ENCODE data around the gene CEP20. TPM values are rescaled to one million over a fixed set of nuclear protein-coding genes. Genes with fewer than 3 reads are reported as not detected.
"Not testable (repeated sequence)": the region's sequence is repeated elsewhere in the genome, so short reads cannot be mapped to it uniquely, and the experiment has no call there.

CEP20 gene, protein sequence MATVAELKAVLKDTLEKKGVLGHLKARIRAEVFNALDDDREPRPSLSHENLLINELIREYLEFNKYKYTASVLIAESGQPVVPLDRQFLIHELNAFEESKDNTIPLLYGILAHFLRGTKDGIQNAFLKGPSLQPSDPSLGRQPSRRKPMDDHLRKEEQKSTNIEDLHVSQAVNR
- 10 to 100 TPM; 23.2 to 26.8 (median 26.4) TPM for total RNA-seq
- long read RNA-seq, donor 1, transcript FOPNL-201 (5 exons, 2,275 nt), result major isoform, 25 of 34 reads
- long read RNA-seq, donor 1, partial matches to known transcripts, result 0 of 34 reads
- long read RNA-seq, donor 1, other reads (novel, unspliced or antisense), result 6 of 34 reads
- long read RNA-seq, donor 2, transcript FOPNL-201 (5 exons, 2,275 nt), result major isoform, 15 of 19 reads
- long read RNA-seq, donor 2, partial matches to known transcripts, result 2 of 19 reads
- long read RNA-seq, donor 2, other reads (novel, unspliced or antisense), result 1 of 19 reads

DNA sequence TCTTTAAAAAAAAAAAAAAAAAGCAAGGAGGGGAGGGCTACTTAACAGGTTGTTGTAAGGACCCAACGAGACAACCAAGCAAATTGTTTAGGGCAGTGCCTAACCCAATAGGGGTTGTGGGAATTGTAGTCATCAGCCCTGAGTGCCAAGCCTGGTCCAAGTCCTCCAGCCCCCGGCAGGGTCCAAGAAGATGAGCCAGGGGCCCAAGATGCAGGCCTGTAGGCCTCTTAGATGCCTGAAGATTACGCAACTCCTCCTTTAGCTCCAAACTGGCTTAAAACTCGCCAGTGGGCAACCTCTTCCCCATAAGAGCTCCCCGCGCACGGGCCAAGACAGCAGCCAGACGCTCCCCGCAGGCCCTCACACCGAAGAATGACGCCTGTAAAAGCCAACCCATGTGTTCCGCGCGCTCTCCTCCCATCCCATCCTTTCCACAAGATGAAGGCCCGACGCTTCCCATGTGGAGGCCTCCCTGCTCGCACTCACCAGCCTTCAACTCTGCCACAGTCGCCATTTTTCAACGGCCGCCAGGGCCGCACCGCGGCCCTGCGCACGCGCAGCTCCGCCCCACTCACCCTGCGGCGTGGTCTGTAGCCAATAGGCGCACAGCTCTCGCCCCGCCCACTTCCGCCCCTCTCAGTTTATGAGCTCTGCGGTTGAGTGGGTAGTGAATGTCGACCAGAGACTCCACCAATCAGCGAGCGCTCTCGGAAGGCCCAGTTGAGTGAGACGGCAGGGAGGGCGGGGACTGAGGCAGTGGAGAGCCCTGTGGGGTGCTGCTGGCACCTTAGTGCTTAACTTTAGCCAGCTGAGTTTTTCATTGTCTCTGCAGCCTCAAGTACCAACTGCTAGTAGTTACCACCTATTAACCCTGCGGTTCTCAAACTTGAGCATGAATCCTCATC lies at the start of gene CEP20:
Gene CEP20 (minus strand): TSS at position 532 of the 905 bp plus-strand sequence. CDS start 18 bp downstream, at position 514.
- intact Hi-C loops (cut with DNase I, micrococcal nuclease), result loop anchor here in 1 of 2 donors (10.0 kb wide), 1 partner anchor 136 kb away; no protein-coding TSS in a partner anchor
- no peaks in the 10 kb centered on the region for H3K36me3 ChIP-seq (ENCODE audit: low read depth)

DNA sequence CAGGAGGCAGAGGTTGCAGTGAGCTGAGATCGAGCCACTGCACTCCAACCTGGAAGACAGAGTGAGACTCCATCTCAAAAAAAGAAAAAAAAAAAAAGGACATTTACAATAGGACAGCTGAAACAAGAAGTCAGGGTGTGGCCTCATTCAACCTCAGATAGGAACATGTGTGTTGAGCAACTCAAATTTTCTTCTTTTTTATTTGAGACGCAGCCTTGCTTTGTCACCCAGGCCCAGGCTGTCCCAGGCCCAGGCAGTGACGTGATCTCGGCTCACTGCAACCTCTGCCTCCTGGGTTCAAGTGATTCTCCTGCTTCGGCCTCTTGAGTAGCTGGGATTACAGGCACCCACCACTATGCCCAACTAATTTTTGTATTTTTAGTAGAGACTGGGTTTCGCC lies 48.4 kb upstream of the CEP20 start:
- H3K4me3 ChIP-seq; H3K4me1 ChIP-seq (ENCODE audit: low read depth); H3K36me3 ChIP-seq (ENCODE audit: low read depth); intact Hi-C loops (cut with DNase I, micrococcal nuclease); DNase-seq; H3K9me3 ChIP-seq: not testable (repeated sequence)
- peak; percentile 54 for ATAC-seq

More for the DNA sequence above, at the start of gene CEP20:
- DNase-seq (peak; percentile 100), ATAC-seq (peak; percentile 100)
- H3K9me3 ChIP-seq, result no peaks in the 10 kb centered on the region
- peak within 1 kb of the TSS; percentile 47 for H3K4me3 ChIP-seq
- H3K4me1 ChIP-seq (ENCODE audit: low read depth), result peaks cover 14% of the 10 kb centered on the region
- TF ChIP-seq, protein P1, sequence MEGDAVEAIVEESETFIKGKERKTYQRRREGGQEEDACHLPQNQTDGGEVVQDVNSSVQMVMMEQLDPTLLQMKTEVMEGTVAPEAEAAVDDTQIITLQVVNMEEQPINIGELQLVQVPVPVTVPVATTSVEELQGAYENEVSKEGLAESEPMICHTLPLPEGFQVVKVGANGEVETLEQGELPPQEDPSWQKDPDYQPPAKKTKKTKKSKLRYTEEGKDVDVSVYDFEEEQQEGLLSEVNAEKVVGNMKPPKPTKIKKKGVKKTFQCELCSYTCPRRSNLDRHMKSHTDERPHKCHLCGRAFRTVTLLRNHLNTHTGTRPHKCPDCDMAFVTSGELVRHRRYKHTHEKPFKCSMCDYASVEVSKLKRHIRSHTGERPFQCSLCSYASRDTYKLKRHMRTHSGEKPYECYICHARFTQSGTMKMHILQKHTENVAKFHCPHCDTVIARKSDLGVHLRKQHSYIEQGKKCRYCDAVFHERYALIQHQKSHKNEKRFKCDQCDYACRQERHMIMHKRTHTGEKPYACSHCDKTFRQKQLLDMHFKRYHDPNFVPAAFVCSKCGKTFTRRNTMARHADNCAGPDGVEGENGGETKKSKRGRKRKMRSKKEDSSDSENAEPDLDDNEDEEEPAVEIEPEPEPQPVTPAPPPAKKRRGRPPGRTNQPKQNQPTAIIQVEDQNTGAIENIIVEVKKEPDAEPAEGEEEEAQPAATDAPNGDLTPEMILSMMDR (IDR thresholded peaks at IDR 0.05), result no peak

DNA sequence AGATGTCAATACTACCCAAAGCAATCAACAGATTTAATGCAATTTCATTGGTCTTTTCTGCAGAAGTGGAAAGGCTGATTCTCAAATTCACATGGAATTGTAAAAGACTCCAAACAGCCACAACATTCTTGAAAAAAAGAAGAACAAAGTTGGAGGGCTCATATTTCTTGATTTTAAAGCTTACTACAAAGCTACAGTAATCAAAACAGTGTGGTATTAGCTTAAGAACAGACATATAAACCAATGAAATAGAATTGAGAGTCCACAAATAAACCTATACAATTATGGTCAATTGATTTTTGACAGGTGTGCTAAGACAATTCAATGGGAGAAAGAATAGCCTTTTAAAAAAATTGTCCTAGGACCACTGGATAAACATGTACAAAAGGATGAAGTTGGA lies 46.6 kb upstream of the CEP20 start:
- no peaks in the 10 kb centered on the region for H3K36me3 ChIP-seq (ENCODE audit: low read depth)
- no peaks in the 10 kb centered on the region for H3K9me3 ChIP-seq
- intact Hi-C loops (cut with DNase I, micrococcal nuclease), result no loop called here
- H3K4me1 ChIP-seq (ENCODE audit: low read depth), result no peaks in the 10 kb centered on the region
- DNase-seq (no peak), ATAC-seq (no peak)
- no peak overlapping the region for H3K4me3 ChIP-seq
- TF ChIP-seq, protein P1 (IDR thresholded peaks at IDR 0.05), result no peak

DNA sequence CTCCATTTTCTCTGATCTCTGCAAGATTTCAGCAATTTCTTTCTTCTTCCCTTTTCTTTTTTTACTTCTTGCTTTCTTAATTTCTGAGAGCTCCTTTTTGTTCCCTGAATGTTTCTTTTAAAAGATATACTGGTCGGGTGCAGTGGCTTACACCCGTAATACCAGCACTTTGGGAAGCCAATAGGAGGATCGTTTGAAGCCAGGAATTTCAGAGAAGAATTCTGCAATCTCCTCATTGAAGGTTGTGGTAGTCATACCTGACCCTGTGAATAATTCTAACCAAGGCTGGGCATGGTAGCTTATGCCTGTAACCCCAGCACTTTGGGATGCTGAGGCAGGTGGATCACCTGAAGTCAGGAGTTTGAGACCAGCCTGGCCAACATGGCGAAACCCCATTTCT lies 45.4 kb upstream of the CEP20 start:
- H3K36me3 ChIP-seq (ENCODE audit: low read depth), result no peaks in the 10 kb centered on the region
- H3K4me1 ChIP-seq (ENCODE audit: low read depth), result no peaks in the 10 kb centered on the region
- DNase-seq, result no peak
- intact Hi-C loops (cut with DNase I, micrococcal nuclease), result no loop called here
- TF ChIP-seq, protein P1 (IDR thresholded peaks at IDR 0.05), result no peak
- no peak for ATAC-seq
- H3K4me3 ChIP-seq, result no peak overlapping the region
- no peaks in the 10 kb centered on the region for H3K9me3 ChIP-seq

DNA sequence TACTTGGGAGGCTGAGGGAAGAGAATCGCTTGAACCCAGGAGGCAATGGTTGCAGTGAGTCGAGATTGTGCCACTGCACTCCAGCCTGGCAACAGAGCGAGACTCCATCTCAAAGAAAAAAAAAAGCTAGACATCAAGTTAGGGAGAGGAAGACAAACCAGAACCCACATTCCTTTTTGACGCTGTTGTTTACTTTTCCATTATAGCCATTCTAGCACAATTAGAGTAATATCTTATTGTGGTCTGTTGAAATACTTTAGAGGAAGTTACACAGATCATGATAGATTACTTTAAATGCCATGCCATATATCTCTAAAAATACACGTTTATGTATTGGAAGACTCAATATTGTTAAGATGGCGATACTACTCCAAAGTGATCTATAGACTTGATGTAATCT lies 44.5 kb upstream of the CEP20 start:
- ATAC-seq (no peak), DNase-seq (no peak)
- H3K4me1 ChIP-seq (ENCODE audit: low read depth), result peaks cover 4% of the 10 kb centered on the region
- intact Hi-C loops (cut with DNase I, micrococcal nuclease), result no loop called here
- no peaks in the 10 kb centered on the region for H3K36me3 ChIP-seq (ENCODE audit: low read depth)
- H3K9me3 ChIP-seq, result no peaks in the 10 kb centered on the region
- no peak overlapping the region for H3K4me3 ChIP-seq
- TF ChIP-seq, protein P1 (IDR thresholded peaks at IDR 0.05), result no peak

Data from mucosa of descending colon (tissue), 3 donors.